Measurements from ENCODE around the gene IDUA. TPM values are rescaled to one million over a fixed set of nuclear protein-coding genes. Genes with fewer than 3 reads are reported as not detected.
A peak's percentile ranks its signal among the peaks of the same experiment; 100 is the strongest.

The IDUA gene
- total and polyA plus RNA-seq, 2 donors (not counting 1 experiment from before 2014, with no cell fraction given): 57.0 to 67.4 TPM

GRCh38 chr4:1040344-1041146 lies 53.7 kb downstream of the IDUA start:
- H4K20me1 ChIP-seq (ENCODE audit: control insufficient read depth, insufficient read depth, low read length, poor library complexity, severe bottlenecking): no peaks in the 10 kb centered on the region
- 92% methylated on average over 20 of the region's 21 CpGs for WGBS (ENCODE audit: insufficient coverage)
- peaks cover 0 to 2% (median 0%) of the 10 kb centered on the region in 3 donors for H3K9me3 ChIP-seq (ENCODE audit: control extremely low read depth in 1 of 3, control insufficient read depth in 2 of 3, insufficient read depth in 1 of 3, low read length in 2 of 3)
- ChIA-PET POLR2A (no interaction called here), CTCF (no interaction called here)
- intact Hi-C loops (cut with micrococcal nuclease): no loop called here
- H3K4me3 Mint-ChIP-seq: no peak overlapping the region
- no peaks in the 10 kb centered on the region for H3K9me3 Mint-ChIP-seq (ENCODE audit: insufficient read depth)
- H3K4me2 ChIP-seq (replicated peaks; ENCODE audit: low read depth, low read length, poor library complexity, severe bottlenecking): no peak overlapping the region
- no peaks in the 10 kb centered on the region for H3K79me2 ChIP-seq (ENCODE audit: control insufficient read depth, insufficient read depth, low read length)
- no peak overlapping the region for H3K27ac ChIP-seq (ENCODE audit: low read length in 2 of 2)
- no peak for ATAC-seq (ENCODE audit: low read depth)
- no peak overlapping the region for H3K4me3 ChIP-seq (ENCODE audit: control extremely low read depth in 1 of 5, extremely low read depth in 1 of 5, insufficient read depth in 1 of 5, low read depth in 2 of 5, low read length in 4 of 5)
- TF ChIP-seq CTCF (IDR thresholded peaks at IDR 0.05) (no peak), EZH2 (IDR thresholded peaks at IDR 0.05; ENCODE audit: borderline replicate concordance, insufficient read depth, low read depth, low read length, poor library complexity, severe bottlenecking) (no peak)
- H3K27ac Mint-ChIP-seq: peak overlapping the region; percentile 59
- H3K9ac ChIP-seq (ENCODE audit: low read length): no peak overlapping the region
- H3K36me3 ChIP-seq (replicated peaks in 1 of 2; ENCODE audit: control extremely low read depth in 1 of 2, control insufficient read depth in 1 of 2, extremely low read depth in 1 of 2, insufficient read depth in 2 of 2, low read length in 1 of 2): no peaks in the 10 kb centered on the region
- H3K4me1 ChIP-seq (ENCODE audit: control insufficient read depth in 2 of 2, insufficient read depth in 2 of 2, low read length in 2 of 2): peaks cover 0 to 10% of the 10 kb centered on the region in 2 donors
- peaks cover 8% of the 10 kb centered on the region for H3K27me3 Mint-ChIP-seq
- H3K4me1 Mint-ChIP-seq: no peaks in the 10 kb centered on the region
- no peak for DNase-seq
- H3K27me3 ChIP-seq (replicated peaks in 1 of 4; ENCODE audit: control extremely low read depth in 1 of 4, control insufficient read depth in 3 of 4, insufficient read depth in 4 of 4, low read length in 3 of 4): peaks cover 0 to 22% (median 10%) of the 10 kb centered on the region in 4 experiments
- H2AFZ ChIP-seq (ENCODE audit: insufficient read depth, low read depth, low read length, poor library complexity, severe bottlenecking): no peak overlapping the region

Data from B cell (primary cell).